GM21786 (cell line): ENCODE results near the gene C3orf52.
A peak's percentile ranks its signal among the peaks of the same experiment; 100 is the strongest.

Experiments
- ATAC-seq: cut with Tn5 transposase; IDR thresholded peaks from one replicate; pipeline ENCODE4 v1.9.1; 2021; ENCODE audit not compliant: unreplicated experiment

The C3orf52 gene

GRCh38 chr3:112117841-112118571 is 31.8 kb downstream of the C3orf52 start:
- no peak for ATAC-seq

- ATAC-seq, result peak; percentile 13
Observed at GRCh38 chr3:112119962-112120836, 34.0 kb downstream of the C3orf52 start.

GRCh38 chr3:112121577-112122547 is 35.7 kb downstream of the C3orf52 start:
- ATAC-seq, result no peak

GRCh38 chr3:112122870-112123269 is 36.7 kb downstream of the C3orf52 start:
- ATAC-seq, result no peak

GRCh38 chr3:112123548-112123947 is 37.4 kb downstream of the C3orf52 start:
- peak; percentile 42 for ATAC-seq

GRCh38 chr3:112124907-112125607 is 38.9 kb downstream of the C3orf52 start:
- no peak for ATAC-seq

GRCh38 chr3:112126511-112126911 is 40.3 kb downstream of the C3orf52 start:
- no peak for ATAC-seq

GRCh38 chr3:112127522-112128494 is 41.6 kb downstream of the C3orf52 start:
- ATAC-seq, result peak; percentile 20

- peak; percentile 37 for ATAC-seq
Observed at GRCh38 chr3:112128843-112129727, 42.9 kb downstream of the C3orf52 start.

- ATAC-seq, result no peak
Observed at GRCh38 chr3:112129925-112130637, 43.9 kb downstream of the C3orf52 start.

- no peak for ATAC-seq
Observed at GRCh38 chr3:112130638-112130993, 44.4 kb downstream of the C3orf52 start.

GRCh38 chr3:112131111-112131510 is 44.9 kb downstream of the C3orf52 start:
- no peak for ATAC-seq

GRCh38 chr3:112132088-112132487 is 45.9 kb downstream of the C3orf52 start:
- no peak for ATAC-seq

- ATAC-seq, result no peak
Observed at GRCh38 chr3:112132554-112132953, 46.4 kb downstream of the C3orf52 start.

- peak; percentile 68 for ATAC-seq
Observed at GRCh38 chr3:112132975-112133448, 46.8 kb downstream of the C3orf52 start, which contains the start of gene GCSAM. TSS of gene GCSAM (minus strand) at chr3:112133248. CDS start at chr3:112133120, 128 bp downstream.

GRCh38 chr3:112133626-112134334 is 47.6 kb downstream of the C3orf52 start:
- ATAC-seq, result no peak
